Vagina (tissue), 2 donors: ENCODE results near the gene EPC1. TPM values are rescaled to one million over a fixed set of nuclear protein-coding genes. Genes with fewer than 3 reads are reported as not detected.

Experiments used
- DNase-seq, 2 donors: peaks; one replicate each; pipeline ENCODE4 v3.0.0-alpha.2; 2017; ENCODE audit errors: extremely low spot score in 2 of 2
- H3K27ac ChIP-seq: fragments of 200-600 bp; sonication (generic); one replicate; pipeline ENCODE4 v1.5.1; 2019
- H3K27me3 ChIP-seq: fragments of 200-600 bp; sonication (generic); one replicate; pipeline ENCODE4 v1.5.1; 2019
- H3K36me3 ChIP-seq, 2 donors: fragments of 200-600 bp; sonication (generic); one replicate each; pipeline ENCODE4 v1.5.1; 2017 to 2019
- H3K4me1 ChIP-seq: fragments of 200-600 bp; sonication (generic); one replicate; pipeline ENCODE4 v1.5.1; 2019
- H3K4me3 ChIP-seq, 2 donors: fragments of 200-600 bp; sonication (generic); 1 replicate in 1 of 2; 2 replicates in 1 of 2; pipeline ENCODE4 v1.5.1; 2016 to 2019
- H3K9me3 ChIP-seq: fragments of 200-600 bp; sonication (generic); one replicate; pipeline ENCODE4 v1.5.1; 2019
- CTCF ChIP-seq, 3 experiments: fragments of 450-650 bp in 2 of 3; fragments of 200-600 bp in 1 of 3; sonication (generic) in 1 of 3; IDR thresholded peaks; one replicate each; pipeline ENCODE4 v1.5.1; 2017 to 2019; ENCODE audit warnings: antibody characterized with exemption in 3 of 3, mild to moderate bottlenecking in 2 of 3, moderate library complexity in 2 of 3
- POLR2A ChIP-seq, 2 donors: fragments of 450-650 bp; IDR thresholded peaks; one replicate each; pipeline ENCODE4 v1.6.1; 2017; ENCODE audit warnings: antibody characterized with exemption in 2 of 2, mild to moderate bottlenecking in 2 of 2, moderate library complexity in 2 of 2
- POLR2AphosphoS5 ChIP-seq, 2 donors: sonication (generic); formaldehyde crosslinking; IDR thresholded peaks; one replicate each; pipeline ENCODE4 v1.9.0; 2017; ENCODE audit warnings: antibody characterized with exemption in 2 of 2, mild to moderate bottlenecking in 2 of 2, low read depth in 1 of 2; ENCODE audit not compliant: insufficient read depth in 1 of 2
- intact Hi-C: fragments of 100-400 bp; cut with DNase I; formaldehyde crosslinking; loops from one replicate; pipeline ENCODE4 v1.15.1; 2023
- total RNA-seq: library from RNA; depleted of rRNA; stranded (reverse); fragments of >200 nt; gene quantifications from one replicate; pipeline ENCODE4 v1.2.3, GENCODE V29; 2016

Gene EPC1
- total RNA-seq, 1 donor from 2014 or later, result 54.5 TPM

GRCh38 chr10:32279795-32280194 lies 67.2 kb downstream of the EPC1 start:
- intact Hi-C loops, result no loop called here
- Histone ChIP-seq H3K4me3 (no peak overlapping the region), H3K27me3 (no peaks in the 10 kb centered on the region), H3K27ac (no peak overlapping the region), H3K9me3 (no peaks in the 10 kb centered on the region), H3K4me1 (peaks cover 7% of the 10 kb centered on the region), H3K36me3 (peaks cover 0 to 38% of the 10 kb centered on the region in 2 donors)
- DNase-seq, result no peak
- TF ChIP-seq CTCF (IDR thresholded peaks at IDR 0.05), result no peak
- TF ChIP-seq POLR2A (IDR thresholded peaks at IDR 0.05), result no peak
- TF ChIP-seq POLR2AphosphoS5 (IDR thresholded peaks at IDR 0.05; ENCODE audit: insufficient read depth in 1 of 2, low read depth in 1 of 2), result no peak

GRCh38 chr10:32273336-32273735 lies 73.6 kb downstream of the EPC1 start:
- H3K36me3 ChIP-seq, result peaks cover 3 to 56% of the 10 kb centered on the region in 2 donors
- intact Hi-C loops, result no loop called here
- no peak overlapping the region for H3K27ac ChIP-seq
- DNase-seq, result no peak
- H3K4me1 ChIP-seq, result no peaks in the 10 kb centered on the region
- TF ChIP-seq CTCF (IDR thresholded peaks at IDR 0.05), result no peak
- no peak for TF ChIP-seq POLR2A (IDR thresholded peaks at IDR 0.05)
- no peak for TF ChIP-seq POLR2AphosphoS5 (IDR thresholded peaks at IDR 0.05; ENCODE audit: insufficient read depth in 1 of 2, low read depth in 1 of 2)
- no peak overlapping the region for H3K4me3 ChIP-seq
- H3K27me3 ChIP-seq, result no peaks in the 10 kb centered on the region
- no peaks in the 10 kb centered on the region for H3K9me3 ChIP-seq

DNA sequence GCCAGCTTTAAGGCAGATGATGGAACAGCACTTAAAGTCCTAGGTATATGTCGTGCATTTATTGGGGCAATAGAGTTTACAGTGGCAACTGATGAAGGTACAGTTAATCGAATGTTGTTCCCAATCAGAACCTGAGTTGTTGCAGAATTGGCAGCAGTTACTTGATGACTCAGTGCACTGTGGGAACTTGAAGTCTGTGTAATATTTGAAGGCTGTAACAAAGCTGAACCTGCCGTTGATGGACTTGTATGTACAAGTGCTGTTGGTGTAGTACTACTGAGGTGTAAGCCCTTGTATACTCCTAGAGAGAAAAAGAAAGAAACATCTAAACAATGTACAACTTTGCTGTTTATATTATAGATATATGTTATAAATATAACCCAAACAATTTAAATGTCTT lies 75.3 kb downstream of the EPC1 start:
- H3K36me3 ChIP-seq, result peaks cover 3 to 70% of the 10 kb centered on the region in 2 donors
- TF ChIP-seq POLR2AphosphoS5 (IDR thresholded peaks at IDR 0.05; ENCODE audit: insufficient read depth in 1 of 2, low read depth in 1 of 2) (no peak), POLR2A (IDR thresholded peaks at IDR 0.05) (no peak), CTCF (IDR thresholded peaks at IDR 0.05) (no peak)
- no peaks in the 10 kb centered on the region for H3K9me3 ChIP-seq
- no peak for DNase-seq
- no peaks in the 10 kb centered on the region for H3K4me1 ChIP-seq
- no peak overlapping the region for H3K27ac ChIP-seq
- H3K4me3 ChIP-seq, result no peak overlapping the region
- intact Hi-C loops, result no loop called here
- no peaks in the 10 kb centered on the region for H3K27me3 ChIP-seq

DNA sequence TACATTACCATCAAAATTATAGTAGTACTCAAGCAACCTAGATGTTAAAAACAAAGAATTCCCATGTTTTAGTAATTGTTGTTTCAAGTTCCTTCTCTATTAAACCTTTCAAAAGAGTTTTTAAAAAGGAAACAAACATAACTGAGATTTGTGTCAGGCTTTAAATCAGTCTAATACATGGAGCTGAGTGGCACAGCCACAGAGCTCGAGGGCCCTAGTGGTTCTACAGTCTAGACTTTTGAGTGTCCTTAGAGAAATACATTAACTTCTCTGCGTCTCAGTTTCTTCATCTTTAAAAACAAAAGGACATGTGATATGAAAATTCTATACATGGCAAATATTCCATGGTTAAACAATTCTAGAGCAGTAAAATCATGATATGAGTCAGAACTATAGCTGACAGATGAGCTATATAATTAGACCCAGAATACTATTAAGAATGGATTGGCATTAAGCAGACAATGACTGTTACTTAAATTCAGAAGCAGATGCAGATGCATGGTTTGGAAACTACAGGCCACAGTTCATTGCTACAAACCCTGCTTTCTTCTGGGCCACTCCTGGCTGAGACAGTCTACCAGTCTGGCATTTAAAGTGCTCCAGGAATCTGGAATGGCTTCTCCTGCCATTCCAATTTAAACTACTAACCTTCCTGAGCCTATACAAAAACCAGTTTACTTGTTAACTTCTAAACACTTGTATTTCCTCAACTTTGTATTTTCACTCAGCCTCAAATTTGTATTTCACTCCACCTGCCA lies 77.4 kb downstream of the EPC1 start:
- intact Hi-C loops, result no loop called here
- no peak overlapping the region for H3K4me3 ChIP-seq
- TF ChIP-seq POLR2A (IDR thresholded peaks at IDR 0.05), result no peak
- no peak for TF ChIP-seq POLR2AphosphoS5 (IDR thresholded peaks at IDR 0.05; ENCODE audit: insufficient read depth in 1 of 2, low read depth in 1 of 2)
- no peak for TF ChIP-seq CTCF (IDR thresholded peaks at IDR 0.05)
- H3K27me3 ChIP-seq, result no peaks in the 10 kb centered on the region
- DNase-seq, result no peak
- H3K27ac ChIP-seq, result no peak overlapping the region
- no peaks in the 10 kb centered on the region for H3K4me1 ChIP-seq
- H3K36me3 ChIP-seq, result peaks cover 3 to 59% of the 10 kb centered on the region in 2 donors
- no peaks in the 10 kb centered on the region for H3K9me3 ChIP-seq

DNA sequence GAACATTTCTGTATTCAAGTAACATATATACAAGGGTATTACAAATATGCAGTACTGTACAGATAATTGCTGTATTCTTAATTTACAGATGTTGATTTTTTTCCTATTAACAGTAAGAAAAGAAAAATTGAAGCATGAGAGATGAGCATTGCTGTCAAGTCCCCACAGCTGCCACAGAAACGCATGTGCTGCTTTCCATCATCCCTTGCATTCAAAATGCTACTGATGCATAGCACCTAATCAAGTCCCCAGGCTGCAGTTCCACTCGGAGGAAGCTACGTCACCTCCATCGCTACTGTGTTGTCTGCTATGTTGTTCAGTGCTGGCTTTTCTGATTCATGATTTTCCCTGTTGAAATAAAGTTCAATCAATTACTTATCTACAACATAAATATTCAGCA lies 78.2 kb downstream of the EPC1 start:
- H3K27me3 ChIP-seq, result no peaks in the 10 kb centered on the region
- DNase-seq, result no peak
- intact Hi-C loops, result no loop called here
- peaks cover 3 to 59% of the 10 kb centered on the region in 2 donors for H3K36me3 ChIP-seq
- no peak overlapping the region for H3K4me3 ChIP-seq
- H3K4me1 ChIP-seq, result no peaks in the 10 kb centered on the region
- H3K9me3 ChIP-seq, result no peaks in the 10 kb centered on the region
- no peak overlapping the region for H3K27ac ChIP-seq
- TF ChIP-seq POLR2A (IDR thresholded peaks at IDR 0.05) (no peak), POLR2AphosphoS5 (IDR thresholded peaks at IDR 0.05; ENCODE audit: insufficient read depth in 1 of 2, low read depth in 1 of 2) (no peak), CTCF (IDR thresholded peaks at IDR 0.05) (no peak)
